HG02852 (cell line): ENCODE measurements around the gene GABRB2.
A peak's percentile ranks its signal among the peaks of the same experiment; 100 is the strongest.
"Not testable (repeated sequence)": the region's sequence is repeated elsewhere in the genome, so short reads cannot be mapped to it uniquely, and the experiment has no call there.

ENCODE experiments used
- ATAC-seq: cut with Tn5 transposase; IDR thresholded peaks from one replicate; pipeline ENCODE4 v1.9.1; 2021; ENCODE audit warnings: mild to moderate bottlenecking, moderate library complexity; ENCODE audit not compliant: unreplicated experiment

Gene GABRB2

DNA sequence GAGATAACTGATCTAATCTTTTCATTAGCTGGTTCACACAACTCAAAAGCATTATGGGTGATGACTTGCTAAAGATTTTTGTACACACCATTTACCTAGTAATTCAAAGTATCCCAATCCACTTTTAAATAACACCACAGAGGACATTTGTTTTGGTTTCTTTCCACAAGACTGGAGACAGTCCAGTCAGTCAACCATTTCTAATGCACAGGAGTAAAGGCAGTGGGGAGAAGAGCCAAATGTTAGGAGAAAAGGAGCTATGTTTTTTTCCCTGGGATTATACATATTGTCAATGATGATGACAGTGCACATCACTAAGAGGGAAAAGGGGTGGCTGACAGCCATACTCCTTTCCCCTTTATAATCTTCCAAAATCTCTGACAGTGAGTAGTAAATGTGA, 240.9 kb downstream of the GABRB2 start:
- ATAC-seq: no peak

DNA sequence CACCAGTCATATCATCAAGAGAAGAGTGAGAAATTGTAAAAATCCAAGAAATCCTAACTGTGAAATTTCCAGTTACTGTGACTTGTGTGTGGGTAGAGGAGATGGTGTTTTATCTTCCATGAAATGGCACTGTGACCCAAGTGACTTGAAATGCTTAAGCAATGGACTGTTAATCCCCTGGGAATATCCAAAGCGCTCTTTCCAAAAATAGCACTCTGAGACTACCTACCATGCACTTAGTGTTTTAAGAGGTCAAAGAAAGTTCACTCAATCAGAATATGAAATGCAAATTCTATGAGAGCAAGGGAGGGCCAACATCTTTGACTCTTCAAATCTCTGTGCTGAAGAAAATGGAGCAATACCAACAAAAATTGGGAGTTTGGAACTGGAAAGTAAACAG, 244.0 kb downstream of the GABRB2 start:
- no peak for ATAC-seq

DNA sequence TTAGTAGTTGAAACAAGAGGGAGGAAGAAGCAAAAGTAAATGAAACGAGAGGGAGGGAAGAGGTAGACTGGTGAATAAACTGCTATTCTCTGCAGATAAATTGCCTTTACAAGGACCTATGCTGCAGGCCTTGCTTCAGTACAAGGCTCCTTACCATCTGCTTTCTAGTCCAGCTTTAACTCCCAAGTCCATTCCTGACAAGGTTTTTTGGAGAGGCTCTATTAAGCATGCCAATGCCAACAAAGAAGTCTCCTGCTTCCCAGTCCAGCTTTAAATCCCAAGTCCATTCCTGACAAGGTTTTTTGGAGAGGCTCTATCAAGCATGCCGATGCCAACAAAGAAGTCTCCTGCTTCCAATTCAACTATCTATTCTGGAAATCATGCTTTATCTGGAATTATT, 244.9 kb downstream of the GABRB2 start:
- no peak for ATAC-seq

DNA sequence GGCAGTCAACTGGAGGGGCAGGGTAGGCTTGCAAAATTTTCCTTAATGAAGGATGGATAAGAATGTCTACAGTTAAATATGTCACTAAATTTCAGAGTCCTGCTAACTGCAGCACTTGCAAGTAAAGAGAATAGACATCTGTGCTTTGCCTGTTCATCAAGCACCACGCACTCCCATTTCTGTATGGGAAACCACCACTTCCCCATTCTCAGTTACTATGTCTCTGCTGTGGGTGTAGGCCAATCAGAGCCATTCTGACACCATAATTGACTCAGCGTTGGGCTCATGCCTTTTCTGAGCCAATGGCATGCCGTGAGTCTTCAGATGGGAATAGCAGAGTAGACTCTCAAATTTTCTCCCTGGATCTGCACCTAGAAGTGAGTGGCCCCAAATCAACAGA, 247.5 kb downstream of the GABRB2 start:
- ATAC-seq: peak; percentile 98

DNA sequence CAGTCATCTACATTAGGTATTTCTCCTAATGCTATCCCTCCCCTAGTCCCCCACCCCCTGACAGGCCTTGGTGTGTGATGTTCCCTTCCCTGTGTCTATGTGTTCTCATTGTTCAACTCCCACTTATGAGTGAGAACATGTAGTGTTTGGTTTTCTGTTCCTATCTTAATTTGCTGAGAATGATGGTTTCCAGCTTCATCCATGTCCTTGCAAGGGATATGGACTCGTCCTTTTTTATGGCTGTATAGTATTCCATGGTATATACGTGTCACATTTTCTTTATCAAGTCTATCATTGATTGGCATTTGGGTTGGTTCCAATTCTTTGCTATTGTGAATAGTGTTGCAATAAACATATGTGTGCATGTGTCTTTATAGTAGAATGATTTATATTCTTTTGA, 249.1 kb downstream of the GABRB2 start:
- not testable (repeated sequence) for ATAC-seq

DNA sequence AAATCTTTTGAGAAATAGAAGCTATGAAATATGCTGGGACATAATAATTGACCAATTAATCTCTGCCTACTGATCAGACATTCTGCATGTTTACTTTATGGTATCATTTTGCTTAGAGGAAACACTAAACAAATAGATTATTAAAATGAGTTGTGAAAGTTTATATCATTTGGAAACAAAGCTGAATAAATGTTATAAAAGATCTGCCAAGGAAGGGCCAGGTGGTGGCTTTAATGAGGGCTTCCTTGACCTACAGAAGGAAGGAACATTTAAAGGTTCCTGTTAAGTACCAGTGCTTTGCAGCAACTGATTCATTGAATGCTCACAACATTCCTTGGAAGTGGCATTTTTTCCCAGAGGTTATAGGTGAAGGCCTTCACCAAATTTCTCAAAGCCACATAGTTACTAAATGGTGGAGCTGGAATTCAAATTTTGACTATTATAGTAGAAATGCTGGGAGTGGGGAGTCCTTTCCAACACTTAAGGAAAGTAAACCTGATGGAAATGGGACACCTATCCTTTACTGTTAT, 250.7 kb downstream of the GABRB2 start:
- no peak for ATAC-seq

DNA sequence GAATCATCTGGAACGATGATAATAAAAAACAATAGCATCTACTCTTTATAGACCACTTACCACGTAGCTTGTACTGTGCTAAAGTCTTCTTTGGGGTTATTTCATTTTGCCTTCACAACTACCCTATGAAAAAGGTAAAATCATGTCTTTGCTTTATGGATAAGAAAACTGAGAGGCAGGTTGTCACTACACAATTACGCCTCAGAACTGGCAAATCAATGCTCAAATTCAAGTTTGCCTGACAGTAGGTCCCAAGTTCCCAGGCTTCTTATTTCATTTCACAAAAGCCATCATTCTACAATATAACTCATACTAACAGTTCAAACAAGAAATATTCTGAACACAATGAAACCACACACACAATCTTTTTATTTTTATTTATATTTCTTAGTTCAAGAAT, 258.5 kb downstream of the GABRB2 start:
- no peak for ATAC-seq

DNA sequence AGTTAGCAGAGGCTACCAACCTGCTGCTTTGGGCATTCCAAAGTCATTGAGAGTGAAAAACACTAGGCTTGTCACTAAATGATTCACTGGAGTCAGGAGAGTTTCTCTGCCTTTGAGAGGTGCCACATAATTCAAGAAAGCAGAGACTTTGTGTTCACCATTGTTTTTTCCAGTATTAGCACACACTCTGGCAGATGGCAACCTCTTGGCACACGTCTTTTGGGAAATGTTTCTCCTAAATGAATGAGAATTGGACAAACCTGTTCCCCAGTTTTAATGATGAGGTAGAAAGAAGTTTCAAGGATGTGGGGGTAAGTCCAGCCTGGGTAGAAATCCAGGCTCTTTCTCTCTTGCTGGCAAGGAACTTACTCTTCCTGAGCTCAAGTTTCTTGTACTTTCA, 259.1 kb downstream of the GABRB2 start:
- ATAC-seq: no peak

DNA sequence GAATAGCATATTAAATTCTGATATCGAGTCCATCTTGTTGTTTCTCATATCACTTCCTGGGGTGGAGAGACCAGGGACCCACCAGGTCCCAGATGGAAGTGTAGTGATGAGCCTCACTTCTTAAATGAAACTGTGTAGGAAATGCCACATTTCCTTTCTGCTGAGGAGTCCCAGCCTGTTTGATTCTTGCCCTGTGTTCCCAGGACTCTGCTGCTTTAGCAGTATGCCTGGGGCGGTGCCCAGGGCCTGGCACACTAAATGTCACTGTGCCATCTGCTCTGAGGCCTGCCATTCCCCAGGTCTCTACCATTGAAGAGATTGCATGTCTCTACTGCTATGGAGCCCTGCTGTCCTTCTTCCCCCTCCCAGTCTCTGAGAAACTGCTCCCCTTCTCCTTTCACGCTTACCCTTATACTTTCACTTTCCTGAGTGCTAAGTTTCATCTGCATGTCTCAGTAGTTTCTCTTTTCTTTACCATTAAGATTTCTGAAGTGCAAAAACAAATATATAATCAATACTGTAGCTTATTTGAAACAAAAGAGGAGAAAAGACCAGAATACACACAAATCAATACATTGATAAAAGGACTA, 260.4 kb downstream of the GABRB2 start:
- ATAC-seq: peak; percentile 97

DNA sequence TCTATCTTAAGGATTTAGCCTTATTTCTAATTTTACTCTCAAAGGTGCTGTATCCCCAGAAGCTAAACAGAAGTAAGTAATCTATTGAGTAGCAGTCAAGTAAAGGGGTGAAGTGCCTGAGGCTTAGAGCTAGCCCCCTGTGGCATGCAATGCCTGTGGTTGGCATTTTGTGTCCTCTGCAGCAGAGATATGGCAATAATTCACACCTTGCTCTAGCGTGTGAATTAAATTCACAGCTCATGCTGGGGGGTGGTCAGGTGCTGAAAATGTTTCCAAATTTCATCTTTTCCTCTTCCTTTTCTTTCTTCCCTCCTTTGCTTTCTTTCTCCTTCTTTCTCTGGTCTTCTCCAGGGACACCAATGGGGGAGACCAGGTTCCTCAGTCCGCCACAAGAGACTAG, 262.1 kb downstream of the GABRB2 start:
- no peak for ATAC-seq

DNA sequence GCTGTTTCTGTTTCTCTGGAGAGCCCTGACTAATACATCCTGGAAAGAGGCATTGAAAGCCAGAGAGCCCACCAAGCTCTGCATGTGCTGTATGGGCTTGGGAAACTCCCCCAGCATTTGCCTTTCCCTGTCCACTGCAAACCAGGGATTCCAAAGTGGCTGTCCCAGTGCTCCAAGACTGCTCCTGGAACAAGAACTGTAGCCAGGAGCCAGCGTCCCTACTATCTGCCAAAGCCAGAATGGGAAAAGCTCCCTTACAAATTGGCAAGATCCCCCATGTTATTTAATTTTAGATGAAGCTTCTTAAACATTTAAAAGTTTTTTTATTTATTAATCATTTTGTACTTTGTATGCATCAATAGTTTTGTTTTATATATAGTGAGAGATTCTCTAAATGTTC, 263.2 kb downstream of the GABRB2 start:
- no peak for ATAC-seq

DNA sequence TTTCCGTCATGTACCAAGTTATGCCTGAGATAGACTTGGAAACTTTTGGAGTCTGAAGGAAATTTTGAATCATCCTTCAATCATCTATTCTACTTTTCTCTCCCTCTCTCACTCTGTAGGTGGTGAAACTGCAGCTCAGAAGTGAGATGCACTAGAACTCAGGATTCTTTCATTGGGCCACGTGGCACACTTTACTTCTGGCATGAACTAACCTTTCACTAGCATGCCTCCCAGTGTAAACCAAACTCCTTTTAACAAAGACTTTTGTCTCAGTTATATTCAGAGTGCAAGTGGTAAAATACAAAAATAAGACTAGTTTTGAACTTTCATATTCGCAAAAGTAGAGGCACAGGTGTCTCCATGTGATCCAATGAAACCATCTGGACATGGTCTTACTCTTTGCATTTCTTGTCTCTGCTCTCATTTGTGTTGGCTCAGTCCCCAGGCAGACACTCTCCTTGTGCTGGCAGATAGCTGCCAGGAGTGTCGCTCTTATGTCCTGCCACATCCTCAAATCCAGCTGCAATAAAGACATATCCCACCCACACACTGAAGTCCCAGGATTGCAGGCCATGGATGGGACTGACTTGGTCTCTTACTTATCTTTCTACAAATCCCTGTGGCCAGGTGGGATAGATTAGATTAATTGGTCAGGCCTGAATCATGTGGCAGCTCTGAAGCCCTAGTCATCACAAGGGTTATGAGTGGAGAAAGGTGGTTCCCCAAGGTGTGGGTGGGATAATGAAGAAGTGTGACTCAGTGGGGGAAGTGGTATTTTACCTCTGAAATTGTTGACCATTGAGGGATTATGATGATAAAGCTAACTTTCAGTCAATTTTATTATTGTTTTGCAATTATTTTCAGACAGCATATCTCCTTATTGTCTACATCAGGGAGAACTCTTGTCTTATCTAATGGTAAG, 267.5 kb downstream of the GABRB2 start:
- ATAC-seq: peak; percentile 77

DNA sequence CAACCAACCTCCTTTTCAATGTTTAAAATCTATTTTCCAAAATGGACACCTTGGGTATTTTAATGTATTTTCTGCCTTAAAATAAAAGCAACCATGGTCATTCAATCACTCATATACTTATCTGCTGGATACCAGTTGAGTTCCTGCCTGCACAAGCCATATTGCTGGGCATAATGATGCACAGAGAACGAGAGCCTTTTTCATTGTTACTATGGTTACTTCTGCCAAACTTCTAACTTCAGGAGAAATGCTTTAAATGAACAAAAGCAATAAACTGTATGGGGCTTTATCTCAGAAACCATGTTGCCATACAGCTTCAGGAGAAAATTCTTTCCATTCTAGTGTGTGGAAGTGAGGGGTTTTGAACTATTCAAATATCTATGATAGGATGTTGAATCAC, 269.5 kb downstream of the GABRB2 start:
- ATAC-seq: no peak

DNA sequence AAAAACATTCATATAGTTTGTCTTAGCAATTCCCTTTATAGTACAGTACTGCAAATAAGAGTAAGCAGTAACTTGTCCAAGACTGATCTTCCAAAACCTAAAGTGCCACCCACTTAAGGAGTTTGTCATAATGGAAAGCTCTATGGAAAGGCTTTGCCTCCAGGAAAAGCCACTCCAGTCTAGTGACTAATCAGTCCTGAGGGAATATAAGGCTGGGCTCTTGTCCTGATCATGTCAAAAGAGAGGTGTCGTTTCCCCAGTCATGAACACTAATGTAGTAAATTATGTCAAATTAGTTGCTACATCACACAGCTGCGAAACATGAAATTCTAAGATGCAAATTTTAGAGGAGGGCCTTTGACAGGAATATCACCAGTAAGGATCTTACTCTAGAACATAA, 271.6 kb downstream of the GABRB2 start:
- no peak for ATAC-seq

DNA sequence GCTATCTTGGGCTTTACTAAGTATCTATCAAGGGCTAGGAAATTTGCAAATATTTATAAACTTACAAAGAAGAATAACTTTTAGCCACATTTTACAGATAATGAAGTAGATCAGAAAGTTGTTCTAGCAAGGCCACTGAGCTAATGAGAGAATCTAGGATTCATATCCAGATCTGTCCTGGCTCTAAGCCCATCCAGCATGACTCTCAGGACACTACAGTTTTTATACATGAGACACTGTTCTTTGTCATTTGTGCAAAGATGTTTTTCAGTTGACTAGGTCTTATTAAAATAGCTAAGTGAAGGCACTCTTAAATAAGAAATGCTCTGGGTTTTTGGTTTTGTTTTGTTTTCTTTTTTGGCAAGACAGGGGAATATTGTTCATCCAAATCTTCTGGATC, 273.1 kb downstream of the GABRB2 start:
- ATAC-seq: no peak

DNA sequence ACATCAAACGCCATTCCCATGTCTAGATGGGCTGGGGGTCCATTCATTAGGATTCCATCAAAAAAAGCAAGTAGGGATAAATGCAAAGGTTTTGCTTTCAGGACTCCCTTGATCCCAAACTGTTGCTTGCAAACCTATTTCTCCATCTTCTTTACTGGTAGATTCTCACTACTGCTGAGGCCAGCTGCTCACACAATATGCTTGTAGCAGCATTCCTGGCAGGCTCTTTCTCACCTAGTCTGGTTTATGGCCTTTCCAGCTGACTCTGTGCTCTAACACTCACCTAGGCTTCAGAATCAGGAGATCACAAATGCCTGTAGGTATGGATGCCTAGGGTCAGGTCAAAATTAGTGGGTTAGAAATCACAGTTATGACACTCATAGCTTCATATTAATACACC, 274.7 kb downstream of the GABRB2 start:
- ATAC-seq: no peak

DNA sequence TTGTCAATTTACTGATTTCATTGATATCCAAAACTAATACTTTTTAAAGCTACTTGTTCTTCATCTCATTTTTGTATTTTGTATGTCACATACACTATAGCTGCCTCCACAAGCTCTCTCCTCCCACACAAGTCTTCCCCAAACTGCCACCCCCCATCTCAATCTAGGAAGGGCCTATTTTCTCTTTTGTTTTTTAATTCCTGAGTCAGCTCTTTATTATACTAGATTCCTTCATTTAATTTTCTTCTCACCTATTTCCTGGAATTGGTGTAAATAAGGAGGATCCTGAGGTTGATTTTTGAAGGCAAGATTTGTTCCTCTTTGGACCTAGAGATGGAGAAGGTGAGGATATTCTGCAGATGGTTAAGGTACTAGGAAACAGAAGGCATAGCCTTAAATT, 277.4 kb downstream of the GABRB2 start:
- no peak for ATAC-seq

DNA sequence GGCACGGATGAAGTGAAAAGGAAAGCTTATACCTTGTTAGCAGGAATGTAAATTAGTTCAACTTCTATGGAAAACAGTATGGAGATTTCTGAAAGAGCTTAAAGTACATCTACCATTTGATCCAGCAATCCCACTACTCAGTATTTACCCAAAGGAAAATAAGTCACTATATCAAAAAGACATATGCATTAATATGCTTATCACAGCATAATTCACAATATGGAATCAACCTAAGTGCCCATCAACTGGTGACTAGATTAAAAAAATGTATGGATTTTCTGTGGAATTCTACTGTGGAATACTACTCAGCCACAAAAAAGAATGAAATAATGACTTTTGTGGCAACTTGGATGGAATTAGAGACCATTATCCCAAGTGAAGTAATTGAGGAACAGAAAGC, 279.6 kb downstream of the GABRB2 start:
- ATAC-seq: no peak

DNA sequence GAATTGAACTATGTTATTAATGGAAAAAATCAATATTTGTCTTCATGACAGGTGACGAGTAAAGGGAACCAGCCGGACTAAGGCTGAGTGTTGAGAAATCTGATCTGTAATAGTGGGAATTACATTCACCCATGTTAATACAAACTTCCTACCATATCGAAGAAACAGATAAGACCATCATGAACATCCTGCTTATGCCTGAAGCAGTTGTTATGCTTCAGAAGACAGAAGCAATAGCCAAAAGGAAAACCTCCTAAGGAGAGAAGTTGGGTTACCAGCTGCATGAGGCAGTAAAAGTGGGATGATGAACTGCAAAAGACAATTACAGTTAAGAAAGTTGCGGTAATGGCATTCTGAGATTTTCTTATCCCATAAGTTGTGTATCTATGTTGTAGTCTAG, 281.5 kb downstream of the GABRB2 start:
- no peak for ATAC-seq

DNA sequence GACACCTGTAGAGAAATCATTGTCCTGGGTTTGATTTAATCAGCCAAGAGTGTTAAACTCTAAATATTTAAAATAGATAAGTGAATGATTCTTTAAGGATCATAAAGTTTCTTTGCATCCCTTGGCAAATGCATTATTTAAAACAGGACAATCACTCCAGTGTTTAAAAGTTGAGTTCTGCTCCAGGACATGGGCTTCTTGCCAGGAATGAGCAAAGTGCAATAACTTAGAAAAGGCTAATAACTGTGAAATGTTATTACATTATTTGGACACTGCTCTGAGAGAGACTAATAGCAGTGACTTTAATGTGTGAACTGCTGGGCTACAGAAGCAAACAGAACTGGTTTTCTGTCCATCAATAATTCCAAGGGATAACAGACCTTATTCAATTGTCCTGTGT, 283.3 kb downstream of the GABRB2 start:
- ATAC-seq: no peak

DNA sequence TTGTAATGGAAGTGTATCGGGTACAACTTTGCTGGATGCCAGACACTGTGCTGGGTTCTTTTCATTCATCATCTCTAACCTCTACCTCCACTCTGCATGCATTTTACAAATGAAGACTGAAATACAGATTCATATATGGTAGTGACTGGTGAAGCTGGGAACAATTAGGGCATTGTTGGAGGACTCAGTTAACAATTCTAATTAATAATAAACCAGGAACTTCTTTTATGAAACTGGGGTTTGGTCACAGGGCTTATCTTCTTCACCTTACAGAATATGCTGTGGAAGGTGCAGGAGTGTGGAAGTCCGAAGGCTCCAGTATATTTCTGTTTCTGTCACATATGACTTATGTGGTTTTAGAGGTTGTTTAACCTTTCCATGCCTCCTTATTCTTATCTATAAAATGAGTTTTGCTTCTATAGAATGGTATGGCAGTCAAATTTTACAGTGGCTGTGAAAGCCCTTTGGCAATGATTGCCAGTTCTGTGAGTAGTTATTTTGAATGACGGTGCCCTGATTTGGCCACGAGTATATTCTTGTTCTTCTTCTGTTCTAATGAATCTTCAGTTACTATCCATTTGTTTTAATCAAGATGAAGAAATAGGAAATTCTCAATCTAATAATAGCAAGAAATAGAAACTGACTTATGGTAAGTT, 284.7 kb downstream of the GABRB2 start:
- ATAC-seq: no peak

DNA sequence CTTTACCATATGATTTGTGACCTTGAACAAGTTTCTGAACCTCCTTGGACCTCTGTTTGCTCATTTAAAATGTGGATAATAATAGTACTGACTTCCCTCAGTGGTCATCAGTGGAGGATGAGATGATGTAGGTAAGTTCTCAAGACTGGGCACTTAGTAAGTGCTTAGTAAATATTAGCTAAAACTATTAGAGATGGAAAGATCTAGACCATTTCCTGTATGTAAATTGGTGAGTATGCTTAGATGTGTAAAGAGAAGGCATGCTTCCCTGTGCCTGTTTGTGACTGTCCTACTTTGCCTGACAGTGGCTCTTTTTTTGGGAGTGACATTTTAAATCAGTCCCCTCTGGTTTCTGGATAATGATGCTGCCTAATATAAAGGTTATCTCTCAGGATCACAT, 288.1 kb downstream of the GABRB2 start:
- no peak for ATAC-seq
